AML-193 (cell line): ENCODE results near the gene PCNX2.
A peak's percentile ranks its signal among the peaks of the same experiment; 100 is the strongest.

Source experiments
- DNase-seq, 2 experiments: peaks; one replicate each; lab custom pipeline; 2025; lab: John Stamatoyannopoulos, UW

Gene PCNX2

GRCh38 chr1:233224311-233224710 lies 71.2 kb downstream of the PCNX2 start:
- DNase-seq, result no peak

GRCh38 chr1:233217832-233218231 lies 77.7 kb downstream of the PCNX2 start:
- DNase-seq, result no peak

- DNase-seq, result no peak
Observed at GRCh38 chr1:233216009-233216408, 79.5 kb downstream of the PCNX2 start.

GRCh38 chr1:233215135-233215760 lies 80.3 kb downstream of the PCNX2 start:
- DNase-seq, result no peak

GRCh38 chr1:233211595-233211994 lies 83.9 kb downstream of the PCNX2 start:
- DNase-seq, result no peak

GRCh38 chr1:233211106-233211505 lies 84.4 kb downstream of the PCNX2 start:
- no peak for DNase-seq

GRCh38 chr1:233209481-233209880 lies 86.0 kb downstream of the PCNX2 start:
- DNase-seq, result no peak

- no peak for DNase-seq
Observed at GRCh38 chr1:233208687-233209086, 86.8 kb downstream of the PCNX2 start.

GRCh38 chr1:233197940-233198339 lies 97.6 kb downstream of the PCNX2 start:
- DNase-seq, result peak in 1 of 2 experiments; percentile 3

GRCh38 chr1:233193741-233194140 lies 101.8 kb downstream of the PCNX2 start:
- DNase-seq, result no peak

- no peak for DNase-seq
Observed at GRCh38 chr1:233190987-233191386, 104.5 kb downstream of the PCNX2 start.

- no peak for DNase-seq
Observed at GRCh38 chr1:233189526-233189925, 106.0 kb downstream of the PCNX2 start.

GRCh38 chr1:233188061-233188460 lies 107.5 kb downstream of the PCNX2 start:
- DNase-seq, result no peak

GRCh38 chr1:233183226-233184020 lies 112.1 kb downstream of the PCNX2 start:
- no peak for DNase-seq

- no peak for DNase-seq
Observed at GRCh38 chr1:233182587-233182986, 112.9 kb downstream of the PCNX2 start.

GRCh38 chr1:233180641-233181364 lies 114.7 kb downstream of the PCNX2 start:
- no peak for DNase-seq

- peak; percentile 50 to 64 for DNase-seq
Observed at GRCh38 chr1:233179638-233180037, 115.9 kb downstream of the PCNX2 start.

GRCh38 chr1:233172201-233172600 lies 123.3 kb downstream of the PCNX2 start:
- peak; percentile 69 to 79 for DNase-seq

GRCh38 chr1:233170741-233171140 lies 124.8 kb downstream of the PCNX2 start:
- DNase-seq, result no peak

- DNase-seq, result no peak
Observed at GRCh38 chr1:233168384-233168783, 127.1 kb downstream of the PCNX2 start.

- peak in 1 of 2 experiments; percentile 17 for DNase-seq
Observed at GRCh38 chr1:233166896-233167295, 128.6 kb downstream of the PCNX2 start.

- DNase-seq, result no peak
Observed at GRCh38 chr1:233163696-233164095, 131.8 kb downstream of the PCNX2 start.

- DNase-seq, result no peak
Observed at GRCh38 chr1:233158322-233158721, 137.2 kb downstream of the PCNX2 start.
